H1 (cell line): Measurements from ENCODE around the gene TFF3. TPM values are rescaled to one million over a fixed set of nuclear protein-coding genes. Genes with fewer than 3 reads are reported as not detected.

Source experiments
- CTCF ChIA-PET: fragments of 300-600 bp; sonication (Branson Sonifier 250); formaldehyde crosslinking; loops from one replicate; lab custom pipeline; 2021; ENCODE audit not compliant: partially characterized antibody; lab: Charles Lee
- POLR2A ChIA-PET: fragments of 300-600 bp; sonication (Branson Sonifier 250); formaldehyde crosslinking; loops from one replicate; lab custom pipeline; 2021; ENCODE audit warnings: inconsistent platforms; ENCODE audit not compliant: partially characterized antibody; lab: Charles Lee
- DNase-seq, 2 experiments: peaks; one replicate each; pipeline versions ENCODE4 v3.0.0 to v3.0.0-alpha.2; 2010 to 2022; ENCODE audit warnings: low spot score in 2 of 2, low read depth in 1 of 2, mixed read lengths in 1 of 2
- FAIRE-seq: peaks from 2 replicates; lab custom pipeline; 2011; peaks lifted over from hg19 to GRCh38; lab: Jason Lieb, UNC
- H2AFZ ChIP-seq: 2 replicates; pipeline ENCODE4 v1.8.1; 2012; ENCODE audit warnings: low read length, inconsistent platforms
- H2AK5ac ChIP-seq: 2 replicates; pipeline ENCODE4 v1.6.1; 2013; ENCODE audit warnings: low read depth, low read length
- H2BK120ac ChIP-seq: replicated peaks from 2 replicates; pipeline ENCODE3; 2013; ENCODE audit warnings: low read depth, low read length, inconsistent platforms
- H2BK12ac ChIP-seq: 2 replicates; pipeline ENCODE4 v1.6.1; 2013; ENCODE audit warnings: low read depth, low read length
- H2BK15ac ChIP-seq: 2 replicates; pipeline ENCODE4 v1.6.1; 2013; ENCODE audit warnings: low read length
- H2BK20ac ChIP-seq: 2 replicates; pipeline ENCODE4 v1.6.1; 2013; ENCODE audit warnings: low read length
- H2BK5ac ChIP-seq: 2 replicates; pipeline ENCODE4 v1.6.1; 2013; ENCODE audit warnings: low read depth, low read length
- H3K14ac ChIP-seq: 2 replicates; pipeline ENCODE4 v1.6.1; 2013; ENCODE audit warnings: inconsistent platforms; ENCODE audit not compliant: insufficient read length
- H3K18ac ChIP-seq: 2 replicates; pipeline ENCODE4 v1.6.1; 2013; ENCODE audit warnings: low read length; ENCODE audit errors: extremely low read depth
- H3K23ac ChIP-seq: 2 replicates; pipeline ENCODE4 v1.6.1; 2013; ENCODE audit warnings: inconsistent platforms; ENCODE audit not compliant: insufficient read length
- H3K23me2 ChIP-seq: 2 replicates; pipeline ENCODE4 v1.6.1; 2013; ENCODE audit warnings: low read depth, low read length
- H3K27ac ChIP-seq: 2 replicates; pipeline ENCODE4 v1.6.1; 2011; ENCODE audit warnings: low read depth, low read length, inconsistent platforms
- H3K27me3 ChIP-seq, 4 experiments: replicated peaks in 1 of 4; 1 replicate in 1 of 4; 2 replicates in 3 of 4; pipeline versions ENCODE4 v1.6.1 to v1.8.1; 2011 to 2013; ENCODE audit warnings: low read length in 3 of 4, mild to moderate bottlenecking in 3 of 4, inconsistent platforms in 2 of 4, mixed read lengths in 2 of 4, moderate library complexity in 1 of 4; ENCODE audit not compliant: control insufficient read depth in 3 of 4, insufficient read depth in 3 of 4; ENCODE audit errors: extremely low read depth in 1 of 4
- H3K36me3 ChIP-seq, 4 experiments: 2 replicates each; pipeline versions ENCODE4 v1.6.1 to v1.8.1; 2011 to 2013; ENCODE audit warnings: mild to moderate bottlenecking in 4 of 4, low read length in 3 of 4, moderate library complexity in 2 of 4, control low read depth in 1 of 4, inconsistent platforms in 1 of 4; ENCODE audit not compliant: insufficient read depth in 4 of 4, control insufficient read depth in 2 of 4
- H3K4ac ChIP-seq: replicated peaks from 2 replicates; pipeline ENCODE3; 2013; ENCODE audit warnings: low read length, low read depth, mixed read lengths, inconsistent platforms; ENCODE audit not compliant: insufficient read length
- H3K4me1 ChIP-seq, 4 experiments: replicated peaks in 1 of 4; 1 replicate in 1 of 4; 2 replicates in 3 of 4; pipeline versions ENCODE4 v1.6.1 to v1.8.1; 2011 to 2013; ENCODE audit warnings: low read length in 3 of 4, inconsistent platforms in 2 of 4, mixed read lengths in 1 of 4; ENCODE audit not compliant: insufficient read depth in 4 of 4, control insufficient read depth in 3 of 4
- H3K4me2 ChIP-seq, 2 experiments: 2 replicates each; pipeline versions ENCODE4 v1.6.1 to v1.8.1; 2011 to 2013; ENCODE audit warnings: low read depth in 2 of 2, low read length in 2 of 2, control low read depth in 1 of 2, inconsistent platforms in 1 of 2, mild to moderate bottlenecking in 1 of 2; ENCODE audit not compliant: insufficient read depth in 1 of 2
- H3K4me3 ChIP-seq, 4 experiments: fragments of 200-600, 300-600 bp in 1 of 4; sonication (generic), shearing (Covaris generic), sonication (Bioruptor Twin) in 1 of 4; 2 replicates each; pipeline versions ENCODE4 v1.5.1 to v1.8.1; 2011 to 2016; ENCODE audit warnings: low read length in 4 of 4, low read depth in 3 of 4, control low read depth in 2 of 4, inconsistent platforms in 2 of 4, mild to moderate bottlenecking in 2 of 4, mixed read lengths in 1 of 4, moderate library complexity in 1 of 4; ENCODE audit not compliant: insufficient read depth in 2 of 4; ENCODE audit errors: extremely low read depth in 1 of 4
- H3K56ac ChIP-seq: replicated peaks from 2 replicates; pipeline ENCODE3; 2013; ENCODE audit warnings: low read depth, mild to moderate bottlenecking, mixed read lengths, low read length, inconsistent platforms; ENCODE audit not compliant: insufficient read length
- H3K79me1 ChIP-seq: 2 replicates; pipeline ENCODE4 v1.6.1; 2013; ENCODE audit warnings: low read depth, low read length, control low read depth
- H3K79me2 ChIP-seq, 2 experiments: 2 replicates each; pipeline versions ENCODE4 v1.6.1 to v1.8.1; 2012 to 2013; ENCODE audit warnings: low read length in 2 of 2, mild to moderate bottlenecking in 2 of 2, inconsistent platforms in 1 of 2; ENCODE audit not compliant: insufficient read depth in 2 of 2, control insufficient read depth in 1 of 2
- H3K9ac ChIP-seq, 4 experiments: replicated peaks in 1 of 4; 1 replicate in 1 of 4; 2 replicates in 3 of 4; pipeline versions ENCODE4 v1.6.1 to v1.8.1; 2011 to 2013; ENCODE audit warnings: low read depth in 3 of 4, low read length in 3 of 4, control low read depth in 2 of 4, mild to moderate bottlenecking in 2 of 4, moderate library complexity in 2 of 4, inconsistent platforms in 1 of 4; ENCODE audit errors: extremely low read depth in 1 of 4
- H3K9me3 ChIP-seq, 2 experiments: 2 replicates each; pipeline versions ENCODE4 v1.6.1 to v1.8.1; 2012 to 2013; ENCODE audit warnings: mild to moderate bottlenecking in 2 of 2, moderate library complexity in 2 of 2, control low read depth in 1 of 2, inconsistent platforms in 1 of 2, low read depth in 1 of 2, low read length in 1 of 2, mixed read lengths in 1 of 2; ENCODE audit not compliant: insufficient read depth in 2 of 2
- H4K20me1 ChIP-seq, 2 experiments: replicated peaks in 1 of 2; 2 replicates each; pipeline versions ENCODE3 to v1.8.1; 2011 to 2013; ENCODE audit warnings: inconsistent platforms in 2 of 2, low read length in 2 of 2, mild to moderate bottlenecking in 1 of 2; ENCODE audit not compliant: insufficient read depth in 2 of 2, control insufficient read depth in 1 of 2
- H4K5ac ChIP-seq: 2 replicates; pipeline ENCODE4 v1.6.1; 2013; ENCODE audit warnings: low read length, low read depth, mixed read lengths, inconsistent platforms; ENCODE audit not compliant: insufficient read length
- H4K8ac ChIP-seq: 2 replicates; pipeline ENCODE4 v1.8.0; 2013; ENCODE audit warnings: mild to moderate bottlenecking, moderate library complexity, low read length, inconsistent platforms; ENCODE audit not compliant: insufficient read depth; ENCODE audit errors: extremely low read depth
- H4K91ac ChIP-seq: replicated peaks from 2 replicates; pipeline ENCODE3; 2013; ENCODE audit warnings: low read length, mixed read lengths, inconsistent platforms; ENCODE audit not compliant: insufficient read length
- HDAC6 ChIP-seq: IDR thresholded peaks from one replicate; pipeline ENCODE4 v1.7.1; 2012; ENCODE audit warnings: low read depth, mild to moderate bottlenecking, inconsistent platforms, low read length, moderate library complexity
- RFX5 ChIP-seq: IDR thresholded peaks from 2 replicates; pipeline ENCODE4 v1.6.1; 2011; ENCODE audit warnings: low read depth, low read length, improper control_type of control experiment, borderline replicate concordance
- TCF12 ChIP-seq: IDR thresholded peaks from 2 replicates; pipeline ENCODE4 v1.6.1; 2011; ENCODE audit warnings: low read depth, mild to moderate bottlenecking, low read length
- WGBS, 2 experiments: shearing (Covaris generic) in 1 of 2; methylation state at CpG; one replicate each; pipeline versions ENCODE4 v1.1.6 to v1.1.7; 2013 to 2015; ENCODE audit warnings: low lambda C conversion rate in 2 of 2, mixed read lengths in 2 of 2, inconsistent platforms in 1 of 2, low coverage in 1 of 2, missing lambda C conversion rate in 1 of 2; ENCODE audit not compliant: insufficient replicate concordance in 2 of 2, insufficient coverage in 1 of 2, insufficient read length in 1 of 2; ENCODE audit errors: extremely low coverage in 1 of 2, missing lambda C conversion rate in 1 of 2; 5-methylcytosine and 5-hydroxymethylcytosine counted together
- polyA plus RNA-seq, 7 experiments: library from polyadenylated mRNA; depleted of rRNA in 3 of 7; stranded (reverse) in 5 of 7; unstranded in 2 of 7; fragments of >200 nt in 5 of 7; fragments of 200-250 nt in 2 of 7; gene quantifications; 1 replicate in 5 of 7; 2 replicates in 1 of 7; 4 replicates in 1 of 7; pipeline versions ENCODE4 v1.2.1 to v1.2.3, GENCODE V29; 2011 to 2013; ENCODE audit warnings: missing spikeins in 2 of 7, mixed read lengths in 2 of 7
- total RNA-seq: library from RNA; stranded (reverse); fragmentation: NEBNext Ultra II Directional; extraction: Animal tissue kit (Norgen Biotek cat#: 25700); gene quantifications from 2 replicates; pipeline ENCODE4 v1.2.1, GENCODE V29; 2021

Gene TFF3
- total and polyA plus RNA-seq, 2 of the 8 experiments (the other 6 are each of a cell fraction or from before 2014, with no cell fraction given), result 1.7 to 6.7 TPM

DNA sequence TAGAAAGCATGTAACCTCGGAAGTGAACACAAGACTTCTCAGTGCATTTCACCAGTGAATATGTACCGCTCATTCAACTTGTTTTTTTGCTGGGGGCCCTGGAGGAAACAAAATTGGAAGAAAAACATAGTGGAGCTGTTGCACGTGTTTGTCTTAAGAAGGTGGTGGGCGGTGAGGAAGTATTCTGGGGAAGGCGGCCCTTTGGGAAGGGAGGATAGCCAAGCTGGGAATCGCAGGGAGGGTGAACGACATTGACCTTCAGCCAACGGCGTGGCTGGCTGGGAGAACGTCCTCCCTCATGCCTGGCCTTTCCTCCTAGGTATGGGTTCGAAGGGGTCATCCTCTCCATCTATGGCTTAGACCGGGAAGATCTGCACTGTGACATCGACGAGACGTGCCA is 19.4 kb downstream of the TFF3 start:
- H4K8ac ChIP-seq, result no peak overlapping the region
- no peaks in the 10 kb centered on the region; a peak in 1 of 8 replicates for H3K36me3 ChIP-seq
- no peak overlapping the region for H2AFZ ChIP-seq
- H2BK5ac ChIP-seq, result no peak overlapping the region
- peaks cover 16% of the 10 kb centered on the region; the same call in 1 of the 2 replicates for H3K23me2 ChIP-seq
- H2BK20ac ChIP-seq, result no peak overlapping the region
- WGBS, 2 experiments, result 87% methylated on average over 13 of the region's 15 CpGs; no CpG with 5 or more reads in 1 of the 2 experiments
- FAIRE-seq (no peak), DNase-seq (no peak)
- H3K79me2 ChIP-seq, result no peaks in the 10 kb centered on the region
- H3K14ac ChIP-seq, result no peak overlapping the region
- H2BK12ac ChIP-seq, result no peak overlapping the region
- H3K4ac ChIP-seq, result no peak overlapping the region
- H3K23ac ChIP-seq, result no peak overlapping the region
- H3K4me3 ChIP-seq, result no peak overlapping the region
- H3K9me3 ChIP-seq, result no peaks in the 10 kb centered on the region
- no peak overlapping the region for H2AK5ac ChIP-seq
- no peak overlapping the region for H3K56ac ChIP-seq
- no peak overlapping the region for H4K5ac ChIP-seq
- no peak overlapping the region for H3K9ac ChIP-seq
- H3K4me1 ChIP-seq, result no peaks in the 10 kb centered on the region
- no peak overlapping the region for H2BK15ac ChIP-seq
- no peak overlapping the region for H3K4me2 ChIP-seq
- ChIA-PET CTCF (interaction anchor here (0.7 to 2.2 kb wide), 10 partner anchors 11 to 238 kb away, joined by 3 to 11 read pairs (median 5); no protein-coding TSS in a partner anchor), POLR2A (no interaction called here)
- no peak overlapping the region for H4K91ac ChIP-seq
- no peak overlapping the region for H3K18ac ChIP-seq
- peaks cover 8% of the 10 kb centered on the region for H3K79me1 ChIP-seq
- H2BK120ac ChIP-seq, result no peak overlapping the region
- H4K20me1 ChIP-seq, result peaks cover 0 to 11% of the 10 kb centered on the region in 2 experiments
- no peaks in the 10 kb centered on the region; a peak in 1 of 7 replicates for H3K27me3 ChIP-seq
- no peak overlapping the region for H3K27ac ChIP-seq
- no peak for TF ChIP-seq RFX5
- TF ChIP-seq HDAC6, result no peak
- TF ChIP-seq TCF12, result no peak
